Limb (tissue), 2 donors: ENCODE data around the gene DUSP16.
"Not testable (repeated sequence)": the region's sequence is repeated elsewhere in the genome, so short reads cannot be mapped to it uniquely, and the experiment has no call there.

ENCODE experiments used
- DNase-seq, 2 donors: peaks; one replicate each; pipeline ENCODE4 v3.0.0-alpha.2; 2016; ENCODE audit errors: extremely low spot score in 2 of 2

Gene DUSP16

DNA sequence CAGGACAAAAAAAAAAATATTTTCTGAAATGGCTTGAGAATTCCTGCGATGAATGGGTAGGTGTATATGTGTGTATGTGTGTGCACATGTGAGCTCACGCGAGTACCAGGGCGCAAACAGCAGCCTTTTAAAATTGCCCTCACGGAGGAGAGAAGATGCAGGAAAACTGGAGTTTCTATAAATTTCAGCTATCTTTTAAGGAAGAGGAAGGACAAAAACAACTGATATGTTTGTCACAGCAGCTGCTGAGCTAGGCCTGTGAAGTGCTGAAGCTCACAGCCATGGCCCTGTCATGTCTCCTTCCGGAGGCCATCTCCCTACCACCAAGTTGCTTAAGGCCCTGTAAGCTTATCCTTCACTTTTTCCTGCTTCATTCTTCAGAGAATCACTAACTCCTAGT, 40.8 kb downstream of the DUSP16 start:
- no peak for DNase-seq

GRCh38 chr12:12521044-12521485, 41.6 kb downstream of the DUSP16 start:
- no peak for DNase-seq

DNA sequence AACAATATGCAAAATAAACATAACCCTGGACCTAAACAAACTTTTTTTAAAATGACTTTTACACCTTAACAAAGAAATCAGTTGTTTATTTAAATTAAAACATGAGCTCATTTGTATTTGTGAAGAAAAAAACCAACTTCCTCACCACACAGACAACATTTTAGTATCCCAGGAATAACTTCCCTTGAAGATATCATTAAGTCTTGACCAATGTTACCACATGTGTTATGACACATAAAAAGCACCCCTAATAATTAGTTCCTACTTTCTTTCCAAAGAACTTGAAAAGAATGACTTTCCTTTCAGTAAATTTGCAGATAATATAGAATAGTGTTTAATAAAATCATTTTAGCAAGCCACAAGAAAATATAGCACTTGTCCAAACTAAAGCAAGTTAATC, 42.4 kb downstream of the DUSP16 start:
- DNase-seq = no peak

DNA sequence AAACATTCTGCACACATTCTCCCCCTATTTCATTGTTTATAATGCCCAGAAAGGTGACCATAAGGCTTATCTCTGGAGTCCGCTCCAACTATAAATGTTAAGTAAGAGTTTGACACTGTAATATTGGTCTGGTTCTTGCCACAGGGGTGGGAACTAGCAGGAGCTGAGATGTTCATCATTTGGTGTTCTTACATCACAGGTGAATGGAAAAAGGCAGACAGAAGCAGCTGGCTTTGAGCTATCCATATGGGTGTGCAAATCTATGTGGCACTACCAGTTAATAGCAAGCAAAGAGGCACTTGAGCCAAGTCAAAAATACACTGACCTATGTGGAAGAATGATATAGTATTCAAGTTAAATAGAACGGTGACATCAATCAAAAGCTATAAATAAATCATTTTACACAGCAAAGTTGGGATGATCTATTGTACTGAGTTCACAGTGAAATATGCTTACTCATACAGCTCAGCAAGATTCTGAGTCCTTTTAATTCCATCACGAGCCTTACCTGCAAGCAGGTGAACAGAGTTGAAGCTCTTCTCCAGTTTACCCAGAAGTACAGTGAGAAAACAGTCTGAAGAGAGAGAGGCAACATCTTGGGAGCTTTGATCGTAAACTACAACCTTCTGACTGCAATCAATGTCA, 43.2 kb downstream of the DUSP16 start:
- no peak for DNase-seq

DNA sequence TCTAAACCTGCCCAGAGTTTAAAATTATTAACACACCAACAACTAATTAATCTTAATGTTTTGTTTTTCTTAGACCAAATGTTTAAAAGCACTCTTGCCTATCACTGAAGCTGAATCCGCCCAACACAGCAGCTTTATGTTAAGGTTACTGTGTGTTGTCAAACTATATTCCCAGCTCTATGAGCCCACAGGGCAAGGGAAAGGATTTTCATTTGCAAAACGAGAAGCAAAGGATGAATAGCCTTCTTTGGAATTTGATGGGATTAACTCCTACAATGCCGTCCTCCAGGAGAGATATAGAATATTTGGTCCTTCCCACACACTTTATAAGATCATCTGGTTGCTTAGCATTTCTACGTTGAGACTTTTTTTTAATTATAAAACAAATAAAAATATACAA, 43.7 kb downstream of the DUSP16 start:
- DNase-seq = no peak

DNA sequence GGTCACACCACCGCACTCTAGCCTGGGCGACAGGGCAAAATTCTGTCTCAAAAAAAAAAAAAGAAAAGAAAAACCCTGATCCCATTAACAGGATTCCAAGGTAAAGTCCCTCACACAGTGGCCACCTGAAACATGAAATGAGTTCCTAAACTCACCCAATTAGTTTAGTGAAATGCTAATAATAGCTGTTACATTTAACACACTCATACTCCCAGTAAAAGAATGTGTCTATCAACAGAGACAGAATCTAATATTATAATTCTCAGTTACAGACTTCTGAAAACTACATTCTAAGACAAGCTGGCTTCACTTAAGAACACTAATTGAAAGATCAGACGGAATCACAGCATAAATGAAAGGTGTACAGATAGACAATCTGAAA, 44.2 kb downstream of the DUSP16 start:
- no peak for DNase-seq

DNA sequence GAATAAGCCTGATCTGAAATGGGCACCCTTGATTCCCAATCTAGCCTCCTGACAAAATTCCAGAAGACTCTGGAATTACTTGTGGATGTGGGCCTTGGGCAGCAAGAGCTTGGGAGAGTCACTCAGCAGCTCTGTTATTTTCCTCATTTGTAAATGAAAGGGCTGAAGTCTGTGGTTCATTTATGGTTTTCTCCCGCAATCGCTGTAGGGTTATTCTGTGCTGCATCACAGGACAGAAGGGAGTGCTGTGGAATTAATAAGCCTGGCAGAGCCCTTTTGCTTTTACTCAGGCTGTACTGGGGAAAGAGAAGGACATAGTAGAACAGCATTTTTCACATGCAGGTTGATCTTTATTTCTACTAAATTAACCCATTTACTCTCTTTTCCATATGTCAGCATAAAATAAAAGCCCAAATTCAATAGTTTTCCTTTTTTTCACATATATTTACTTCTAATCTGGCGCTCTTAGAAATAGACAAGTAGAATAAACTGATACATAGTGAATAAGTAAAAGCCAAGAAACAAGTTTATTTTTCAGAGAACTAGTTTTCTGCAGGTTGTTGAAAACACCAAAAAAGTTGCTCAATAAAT, 49.2 kb downstream of the DUSP16 start:
- DNase-seq = no peak

- DNase-seq = no peak
Observed at GRCh38 chr12:12511895-12512711, 50.6 kb downstream of the DUSP16 start.

GRCh38 chr12:12511021-12511783, 51.5 kb downstream of the DUSP16 start:
- no peak for DNase-seq

DNA sequence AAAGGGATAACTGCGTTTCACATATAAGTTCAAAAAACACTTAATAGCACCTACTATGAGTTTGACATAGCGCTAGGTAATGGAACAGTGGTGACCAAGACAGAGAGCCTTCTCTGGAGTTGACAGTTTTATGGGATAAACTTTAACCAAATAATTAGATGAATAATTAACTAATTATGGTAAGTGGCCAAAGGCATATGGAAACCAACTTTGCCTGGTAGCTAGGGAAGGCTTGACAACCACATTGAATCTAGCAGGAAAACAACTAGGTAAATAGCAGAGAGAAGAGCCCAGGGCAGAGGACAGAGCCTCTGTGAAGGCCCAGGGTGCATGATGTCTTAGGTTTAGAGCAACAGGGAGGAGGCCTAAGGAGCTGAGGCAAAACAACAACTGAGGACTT, 52.1 kb downstream of the DUSP16 start:
- DNase-seq = no peak

- DNase-seq = no peak
Observed at GRCh38 chr12:12510141-12510540, 52.5 kb downstream of the DUSP16 start.

DNA sequence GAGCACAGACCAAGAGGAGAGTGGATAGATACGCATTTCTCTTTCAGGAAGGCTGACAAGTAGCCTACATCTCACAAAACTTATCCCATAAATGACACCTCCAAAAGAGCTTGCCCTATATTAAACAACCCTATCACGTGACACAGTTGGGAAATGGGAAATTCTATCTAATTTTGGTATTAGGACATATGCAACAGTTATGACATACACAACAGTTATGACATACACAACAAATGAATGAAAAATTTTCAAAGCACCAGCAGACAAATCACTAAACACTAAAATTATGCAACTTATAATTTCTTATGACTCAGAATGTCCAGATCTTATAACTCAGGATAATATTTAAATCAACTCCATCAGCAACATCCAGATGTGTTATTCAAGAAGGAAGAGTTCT, 54.1 kb downstream of the DUSP16 start:
- DNase-seq = no peak

DNA sequence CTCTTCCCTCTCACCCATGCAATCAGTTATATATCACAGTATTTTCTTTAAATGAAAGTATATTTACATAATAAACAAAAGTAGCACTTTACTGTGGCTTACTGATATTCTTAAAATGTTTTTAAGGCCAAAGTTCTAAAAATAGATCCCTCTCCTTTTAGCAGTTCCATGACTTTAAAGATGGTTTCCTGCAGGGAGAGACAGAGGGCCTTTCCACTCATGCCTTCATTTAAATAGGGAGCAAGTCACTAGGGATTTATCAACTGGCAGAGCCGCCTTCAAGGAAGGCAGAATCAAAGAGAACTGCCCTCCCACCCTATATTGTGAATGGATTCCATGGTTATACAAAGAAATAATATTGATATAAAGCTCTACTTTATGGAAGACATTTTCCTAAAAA, 55.5 kb downstream of the DUSP16 start:
- DNase-seq = no peak

GRCh38 chr12:12506496-12506890, 56.2 kb downstream of the DUSP16 start:
- DNase-seq = peak; percentile 33 to 52

GRCh38 chr12:12505544-12506495, 56.8 kb downstream of the DUSP16 start:
- DNase-seq = peak in 1 of 2 donors; percentile 42

- DNase-seq = no peak
Observed at GRCh38 chr12:12503384-12504078, 59.1 kb downstream of the DUSP16 start.

DNA sequence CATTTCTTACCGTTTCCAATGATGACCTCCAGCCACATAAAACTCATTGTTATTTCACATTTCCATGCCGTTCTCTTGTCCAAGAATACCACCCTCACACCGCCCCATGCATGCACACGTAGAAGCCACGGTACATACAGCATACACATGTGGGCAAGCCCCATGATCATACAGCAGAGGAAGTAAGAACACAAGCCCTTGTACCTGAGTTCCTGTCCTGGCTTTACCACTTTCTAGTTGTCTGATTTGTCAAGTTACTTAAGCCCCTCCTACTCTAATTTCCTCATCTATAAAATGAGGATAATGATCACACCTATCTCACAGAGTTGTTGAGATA, 59.9 kb downstream of the DUSP16 start:
- no peak for DNase-seq

- not testable (repeated sequence) for DNase-seq
Observed at GRCh38 chr12:12502130-12502814, 60.4 kb downstream of the DUSP16 start.

DNA sequence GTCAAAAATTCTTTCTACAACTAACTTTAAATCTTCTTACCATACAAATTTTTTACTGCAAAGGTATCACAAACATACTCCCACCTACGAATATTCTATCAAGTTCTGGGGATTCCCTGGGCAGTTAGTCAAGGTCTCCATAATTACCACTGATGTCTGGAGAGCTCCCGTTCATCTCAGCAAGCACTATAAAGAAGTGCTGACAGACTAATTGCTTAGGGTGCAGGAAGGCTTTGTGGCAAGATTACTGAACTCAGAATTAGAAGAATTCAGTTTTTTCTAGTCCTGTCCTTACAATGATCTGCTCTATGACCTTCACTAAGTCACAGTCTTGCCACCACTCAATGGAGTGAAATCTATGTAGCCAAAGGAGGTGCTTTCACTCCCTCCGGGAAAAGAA, 61.5 kb downstream of the DUSP16 start:
- no peak for DNase-seq
